Measurements from ENCODE around the gene GPR148. TPM values are rescaled to one million over a fixed set of nuclear protein-coding genes. Genes with fewer than 3 reads are reported as not detected.

The GPR148 gene
- total RNA-seq, 1 experiment from 2014 or later: not detected

- Histone ChIP-seq H3K27me3 (ENCODE audit: insufficient read depth, low read length) (no peaks in the 10 kb centered on the region), H3K9me2 (ENCODE audit: insufficient read depth) (no peaks in the 10 kb centered on the region), H3K36me3 (ENCODE audit: control insufficient read depth in 1 of 2, insufficient read depth in 2 of 2, low read length in 2 of 2) (no peaks in the 10 kb centered on the region), H3K27ac (ENCODE audit: low read depth, low read length) (no peak overlapping the region), H3K79me2 (ENCODE audit: insufficient read depth, low read length) (no peaks in the 10 kb centered on the region), H3K4me3 (replicated peaks in 1 of 2; ENCODE audit: low read depth in 1 of 2, low read length in 2 of 2) (no peak overlapping the region), H2AFZ (ENCODE audit: low read depth, low read length, poor library complexity, severe bottlenecking) (no peak overlapping the region), H3K4me1 (ENCODE audit: control insufficient read depth in 1 of 2, insufficient read depth in 2 of 2, low read length in 2 of 2) (no peaks in the 10 kb centered on the region), H3K9ac (ENCODE audit: low read length) (no peak overlapping the region), H4K20me1 (ENCODE audit: insufficient read depth) (no peaks in the 10 kb centered on the region), H3K9me3 (ENCODE audit: control insufficient read depth in 1 of 2, insufficient read depth in 1 of 2, low read depth in 1 of 2, low read length in 2 of 2) (no peaks in the 10 kb centered on the region), H3K4me2 (ENCODE audit: low read length) (no peak overlapping the region)
- TF ChIP-seq CBX3 (IDR thresholded peaks at IDR 0.05; ENCODE audit: low read depth) (no peak), YY1 (IDR thresholded peaks at IDR 0.05; ENCODE audit: extremely low read depth, insufficient replicate concordance, low read depth, low read length) (no peak), ZFX (IDR thresholded peaks at IDR 0.05) (no peak), JUND (IDR thresholded peaks at IDR 0.05) (no peak), EGR1 (IDR thresholded peaks at IDR 0.05; ENCODE audit: low read depth) (no peak), SRF (IDR thresholded peaks at IDR 0.05; ENCODE audit: low read depth) (no peak), CTCF (IDR thresholded peaks at IDR 0.05 in 2 of 3, conservative IDR thresholded peaks at IDR 0.05 in 1 of 3; ENCODE audit: borderline replicate concordance in 1 of 3, insufficient read depth in 1 of 3, low read depth in 2 of 3, low read length in 2 of 3) (no peak), EZH2 (IDR thresholded peaks at IDR 0.05) (no peak), SIN3A (IDR thresholded peaks at IDR 0.05; ENCODE audit: low read depth) (no peak), FOSL1 (IDR thresholded peaks at IDR 0.05; ENCODE audit: low read depth) (no peak), ATF3 (IDR thresholded peaks at IDR 0.05) (no peak), SP1 (IDR thresholded peaks at IDR 0.05; ENCODE audit: low read depth) (no peak), ELF1 (IDR thresholded peaks at IDR 0.05; ENCODE audit: borderline replicate concordance, low read depth) (no peak), EZH2phosphoT487 (IDR thresholded peaks at IDR 0.05; ENCODE audit: borderline replicate concordance) (no peak), TCF7L2 (IDR thresholded peaks at IDR 0.05; ENCODE audit: borderline replicate concordance, extremely low read depth, insufficient read depth, insufficient read length) (no peak), POLR2A (IDR thresholded peaks at IDR 0.05; ENCODE audit: borderline replicate concordance, extremely low read depth, insufficient read depth, insufficient read length) (no peak), REST (IDR thresholded peaks at IDR 0.05; ENCODE audit: low read depth) (no peak), MAX (IDR thresholded peaks at IDR 0.05) (no peak), CEBPB (IDR thresholded peaks at IDR 0.05; ENCODE audit: low read depth) (no peak), RAD21 (IDR thresholded peaks at IDR 0.05; ENCODE audit: low read depth) (no peak)
- ATAC-seq: no peak
- ChIA-PET CTCF (interaction anchor here (0.5 kb wide), 1 partner anchor 402 kb away, joined by 3 read pairs; the partner anchor contains the start of gene IMP4), POLR2A (no interaction called here), RAD21 (ENCODE audit: low non-redundant PET in 1 of 2, low total read pairs in 2 of 2, uncharacterized antibody in 2 of 2, unreplicated experiment in 2 of 2) (no interaction called here)
- no peak for DNase-seq (ENCODE audit: low read depth, low spot score)
- intact Hi-C loops (cut with micrococcal nuclease): no loop called here
- BruUV-seq (replicated peaks): no TSS peak
Observed at GRCh38 chr2:130744287-130745117, 15.6 kb downstream of the GPR148 start.

All from HCT116 (cell line).